Neutrophil (primary cell): ENCODE measurements around the gene KDM8.

Experiments used
- H3K27ac ChIP-seq: fragments of 200-600 bp; sonication (generic); 2 replicates; pipeline ENCODE4 v1.5.1; 2016; ENCODE audit warnings: mild to moderate bottlenecking, moderate library complexity
- H3K27me3 ChIP-seq: fragments of 200-600 bp; sonication (generic); 2 replicates; pipeline ENCODE4 v1.6.0; 2016; ENCODE audit warnings: mild to moderate bottlenecking
- H3K36me3 ChIP-seq: fragments of 200-600 bp; sonication (generic); 2 replicates; pipeline ENCODE4 v1.5.1; 2017
- H3K4me1 ChIP-seq, 2 experiments: fragments of 200-600 bp in 1 of 2; sonication (generic) in 1 of 2; 1 replicate in 1 of 2; 2 replicates in 1 of 2; pipeline versions ENCODE4 v1.5.1 to v1.6.1; 2013 to 2016; ENCODE audit warnings: low read depth in 1 of 2, low read length in 1 of 2, mild to moderate bottlenecking in 1 of 2, moderate library complexity in 1 of 2; ENCODE audit not compliant: control insufficient read depth in 1 of 2, insufficient read depth in 1 of 2
- H3K4me3 ChIP-seq, 2 experiments: fragments of 200-600 bp in 1 of 2; sonication (generic) in 1 of 2; 1 replicate in 1 of 2; 2 replicates in 1 of 2; pipeline ENCODE4 v1.5.1; 2013 to 2016; ENCODE audit warnings: low read depth in 1 of 2, low read length in 1 of 2, mild to moderate bottlenecking in 1 of 2, moderate library complexity in 1 of 2
- H3K9me3 ChIP-seq: fragments of 200-600 bp; sonication (generic); 2 replicates; pipeline ENCODE4 v1.5.1; 2016
- TF ChIP-seq, protein P1 (sequence below): fragments of 200-600 bp; sonication (generic); IDR thresholded peaks from 2 replicates; pipeline ENCODE4 v1.5.1; 2016; ENCODE audit warnings: antibody characterized with exemption

The KDM8 gene

DNA sequence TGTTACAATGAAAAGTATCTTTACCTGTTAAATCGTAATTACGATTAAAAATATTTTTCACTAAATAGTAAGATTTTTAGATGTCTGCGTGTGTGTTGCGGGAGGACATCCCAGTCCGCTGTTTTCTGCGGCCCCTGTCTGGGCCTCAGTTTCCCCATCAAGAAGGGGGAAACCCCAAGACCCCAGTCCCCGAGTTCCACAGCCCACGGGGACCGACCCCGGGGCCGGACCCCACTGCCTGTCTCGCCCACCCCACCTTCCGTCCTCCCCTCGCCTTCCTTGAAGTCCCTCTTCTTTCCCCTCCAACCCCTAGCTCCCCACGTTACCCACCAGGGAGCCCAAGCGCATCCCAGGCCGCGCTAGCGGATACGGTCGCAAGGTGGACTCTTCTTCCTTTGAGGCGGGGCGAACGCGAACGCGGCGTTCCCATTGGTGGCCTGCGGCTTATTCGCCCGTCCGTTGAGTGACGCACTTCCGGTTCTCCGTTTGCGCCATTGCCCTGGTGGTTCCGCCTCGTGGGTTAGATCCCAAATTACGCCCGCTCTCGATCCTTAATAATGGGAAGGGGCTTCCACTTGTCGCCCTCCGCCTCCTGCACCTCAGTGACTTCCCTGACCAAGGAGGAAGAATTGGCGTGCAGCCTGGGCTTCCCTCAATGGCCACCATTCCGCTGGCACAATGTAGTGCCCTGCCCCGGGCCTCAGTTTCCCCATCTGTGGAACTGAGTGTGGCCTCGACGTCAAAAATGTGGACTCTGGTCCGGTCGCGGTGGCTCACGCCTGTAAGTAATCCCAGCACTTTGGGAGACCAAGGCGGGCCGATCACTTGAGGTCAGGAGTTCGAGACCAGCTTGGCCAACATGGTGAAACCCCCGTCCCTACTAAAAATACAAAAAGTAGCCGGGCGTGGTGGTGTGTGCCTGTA, 65.3 kb downstream of the KDM8 start, which contains the start of gene NSMCE1:
Gene NSMCE1, minus strand, starts transcription at position 397 of the 924 bp plus-strand sequence. CDS start 11,202 bp downstream, outside the sequence.
- TF ChIP-seq, protein P1, sequence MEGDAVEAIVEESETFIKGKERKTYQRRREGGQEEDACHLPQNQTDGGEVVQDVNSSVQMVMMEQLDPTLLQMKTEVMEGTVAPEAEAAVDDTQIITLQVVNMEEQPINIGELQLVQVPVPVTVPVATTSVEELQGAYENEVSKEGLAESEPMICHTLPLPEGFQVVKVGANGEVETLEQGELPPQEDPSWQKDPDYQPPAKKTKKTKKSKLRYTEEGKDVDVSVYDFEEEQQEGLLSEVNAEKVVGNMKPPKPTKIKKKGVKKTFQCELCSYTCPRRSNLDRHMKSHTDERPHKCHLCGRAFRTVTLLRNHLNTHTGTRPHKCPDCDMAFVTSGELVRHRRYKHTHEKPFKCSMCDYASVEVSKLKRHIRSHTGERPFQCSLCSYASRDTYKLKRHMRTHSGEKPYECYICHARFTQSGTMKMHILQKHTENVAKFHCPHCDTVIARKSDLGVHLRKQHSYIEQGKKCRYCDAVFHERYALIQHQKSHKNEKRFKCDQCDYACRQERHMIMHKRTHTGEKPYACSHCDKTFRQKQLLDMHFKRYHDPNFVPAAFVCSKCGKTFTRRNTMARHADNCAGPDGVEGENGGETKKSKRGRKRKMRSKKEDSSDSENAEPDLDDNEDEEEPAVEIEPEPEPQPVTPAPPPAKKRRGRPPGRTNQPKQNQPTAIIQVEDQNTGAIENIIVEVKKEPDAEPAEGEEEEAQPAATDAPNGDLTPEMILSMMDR, result peak; percentile 76
- H3K36me3 ChIP-seq, result no peaks in the 10 kb centered on the region
- peak within 1 kb of the TSS; percentile 80 to 92 for H3K4me3 ChIP-seq
- no peaks in the 10 kb centered on the region for H3K9me3 ChIP-seq
- no peaks in the 10 kb centered on the region for H3K27me3 ChIP-seq
- peak within 1 kb of the TSS; percentile 80 for H3K27ac ChIP-seq
- H3K4me1 ChIP-seq, result peaks cover 34 to 35% of the 10 kb centered on the region in 2 experiments

DNA sequence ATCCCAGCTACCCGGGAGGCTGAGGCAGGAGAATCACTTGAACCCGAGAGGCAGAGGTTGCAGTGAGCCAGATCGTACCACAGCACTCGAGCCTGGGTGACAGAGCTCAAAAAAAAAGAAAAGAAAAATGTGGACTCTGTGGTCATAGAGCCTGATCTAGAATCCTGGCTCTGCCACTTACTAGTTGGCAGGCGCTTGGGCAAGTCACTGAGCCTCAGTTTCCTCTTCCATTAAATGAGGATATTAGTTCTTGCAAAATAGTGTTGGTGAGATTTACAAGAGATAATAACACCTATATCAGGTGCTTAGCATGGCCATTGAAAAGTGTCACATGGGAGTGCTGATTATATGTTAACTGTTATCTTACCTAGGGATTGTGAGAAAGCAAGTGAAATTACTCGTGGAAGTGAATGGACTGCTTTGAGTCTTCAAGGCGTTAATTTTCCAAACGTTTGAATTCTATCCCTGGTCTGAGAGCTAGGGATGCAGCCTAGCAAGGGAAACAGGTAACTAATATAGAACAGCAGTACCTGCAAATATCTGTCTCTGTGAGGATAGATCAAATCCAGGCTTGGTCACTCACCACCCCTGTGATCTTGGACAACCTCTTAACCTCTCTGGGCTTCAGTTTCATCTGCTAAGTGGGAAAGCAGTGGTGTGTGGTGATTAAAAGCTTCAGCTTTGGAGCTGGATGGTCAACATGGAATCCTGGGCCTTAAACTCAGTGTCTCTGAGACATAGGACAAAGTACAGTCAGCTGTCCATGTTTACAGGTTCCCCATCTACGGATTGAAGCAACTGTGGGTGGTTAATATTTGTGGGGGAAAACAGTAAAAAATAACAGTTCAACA, 66.2 kb downstream of the KDM8 start:
- TF ChIP-seq, protein P1, result no peak
- H3K27ac ChIP-seq, result peak overlapping the region; percentile 80

DNA sequence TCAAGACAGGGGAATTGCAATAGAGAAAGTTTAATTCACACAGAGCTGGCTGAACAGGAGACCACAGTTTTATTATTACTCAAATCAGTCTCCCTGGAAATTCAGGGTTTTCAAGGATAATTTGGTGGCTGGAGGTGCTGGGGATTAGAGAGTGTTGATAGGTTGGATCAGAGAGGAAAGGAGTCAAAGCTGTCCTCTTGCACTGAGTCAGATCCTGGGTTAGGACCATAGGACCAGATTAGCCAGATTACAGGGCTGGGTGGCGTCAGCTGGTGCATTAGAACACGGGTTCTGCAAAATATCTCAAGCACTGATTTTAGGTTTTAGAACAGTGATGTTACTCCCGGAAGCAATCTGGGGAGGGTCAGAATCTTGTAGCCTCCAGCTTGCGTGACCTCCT, 67.0 kb downstream of the KDM8 start:
- H3K27me3 ChIP-seq, result no peaks in the 10 kb centered on the region
- peak overlapping the region; percentile 69 for H3K27ac ChIP-seq
- no peak overlapping the region for H3K4me3 ChIP-seq
- TF ChIP-seq, protein P1, result no peak
- H3K9me3 ChIP-seq, result no peaks in the 10 kb centered on the region
- peaks cover 35 to 36% of the 10 kb centered on the region in 2 experiments for H3K4me1 ChIP-seq
- H3K36me3 ChIP-seq, result no peaks in the 10 kb centered on the region

More for the DNA sequence above, 66.2 kb downstream of the KDM8 start:
- Histone ChIP-seq H3K4me1 (peaks cover 30 to 31% of the 10 kb centered on the region in 2 experiments), H3K4me3 (peak overlapping the region; percentile 80 to 92), H3K9me3 (no peaks in the 10 kb centered on the region), H3K27me3 (no peaks in the 10 kb centered on the region), H3K36me3 (no peaks in the 10 kb centered on the region)
